HepG2 (cell line): Measurements from ENCODE around the gene MFN2. TPM values are rescaled to one million over a fixed set of nuclear protein-coding genes. Genes with fewer than 3 reads are reported as not detected.

Source experiments
- HMGA1 ChIP-seq: sonication (generic); formaldehyde crosslinking; conservative IDR thresholded peaks from 2 replicates; pipeline ENCODE4 v1.4.0; 2020; ENCODE audit warnings: missing genetic modification reagents
- ONECUT2 ChIP-seq: sonication (generic); formaldehyde crosslinking; IDR thresholded peaks from 2 replicates; pipeline ENCODE4 v1.4.0; 2020; ENCODE audit warnings: missing genetic modification reagents
- POLR2AphosphoS5 ChIP-seq: IDR thresholded peaks from 2 replicates; pipeline ENCODE4 v1.6.1; 2012; ENCODE audit warnings: low read depth, low read length
- TBX3 ChIP-seq: fragments of 450-650 bp; IDR thresholded peaks from 2 replicates; pipeline ENCODE4 v1.6.1; 2017; ENCODE audit warnings: antibody characterized with exemption, mild to moderate bottlenecking, inconsistent platforms, borderline replicate concordance
- TSC22D2 ChIP-seq: sonication (generic); formaldehyde crosslinking; IDR thresholded peaks from 2 replicates; pipeline ENCODE4 v1.5.1; 2020; ENCODE audit warnings: missing genetic modification reagents, mild to moderate bottlenecking, borderline replicate concordance
- ZNF24 ChIP-seq: fragments of 450-650 bp; IDR thresholded peaks from 2 replicates; pipeline ENCODE4 v1.6.1; 2017; ENCODE audit warnings: antibody characterized with exemption, mild to moderate bottlenecking
- ZNF337 ChIP-seq: sonication (generic); formaldehyde crosslinking; IDR thresholded peaks from 2 replicates; pipeline ENCODE4 v1.5.1; 2020; ENCODE audit warnings: missing genetic modification reagents, low read depth, mild to moderate bottlenecking, borderline replicate concordance
- ZNF646 ChIP-seq: sonication (generic); formaldehyde crosslinking; IDR thresholded peaks from 2 replicates; pipeline ENCODE4 v1.9.0; 2021; ENCODE audit warnings: mild to moderate bottlenecking, missing genetic modification reagents
- ZNF710 ChIP-seq: sonication (generic); formaldehyde crosslinking; IDR thresholded peaks from 2 replicates; pipeline ENCODE4 v1.5.0; 2020; ENCODE audit warnings: mild to moderate bottlenecking, missing genetic modification reagents, borderline replicate concordance
- polyA plus RNA-seq, 8 experiments: library from polyadenylated mRNA; depleted of rRNA in 3 of 8; stranded (reverse) in 7 of 8; unstranded in 1 of 8; fragments of >200 nt; fragmentation: Illumina TruSeq in 4 of 8; extraction: Trizol in 4 of 8; gene quantifications; 2 replicates each; pipeline versions ENCODE4 v1.2.1 to v1.2.3, GENCODE V29; 2011 to 2016; ENCODE audit warnings: low read depth in 4 of 8, missing spikeins in 1 of 8, mixed read lengths in 1 of 8; ENCODE audit not compliant: insufficient read depth in 1 of 8
- total RNA-seq, 5 experiments: library from RNA; depleted of rRNA; stranded (reverse); fragments of >200 nt; fragmentation: Illumina TruSeq; extraction: Trizol; gene quantifications; 2 replicates each; pipeline ENCODE4 v1.2.3, GENCODE V29; 2016; ENCODE audit warnings: low read depth in 1 of 5
- TF ChIP-seq, protein P1 (sequence below): fragments of 450-650 bp; IDR thresholded peaks from 2 replicates; pipeline ENCODE4 v1.6.1; 2017; ENCODE audit warnings: mild to moderate bottlenecking
- TF ChIP-seq, protein P2 (sequence below): sonication (generic); formaldehyde crosslinking; IDR thresholded peaks from 2 replicates; pipeline ENCODE4 v1.9.0; 2021; ENCODE audit warnings: missing genetic modification reagents, mild to moderate bottlenecking, borderline replicate concordance
- TF ChIP-seq, protein P3 (sequence below): sonication (generic); formaldehyde crosslinking; IDR thresholded peaks from 2 replicates; pipeline ENCODE4 v1.5.0; 2020; ENCODE audit warnings: missing genetic modification reagents

MFN2 gene
- total and polyA plus RNA-seq, 2 of the 13 experiments (the other 11 are each of a cell fraction or from before 2014, with no cell fraction given) = 38.7 to 60.9 TPM

GRCh38 chr1:11934302-11935056 lies 45.8 kb upstream of the MFN2 start, which contains the start of gene PLOD1 (continued):
- TF ChIP-seq ZNF646 = no peak
- TF ChIP-seq, protein P1, sequence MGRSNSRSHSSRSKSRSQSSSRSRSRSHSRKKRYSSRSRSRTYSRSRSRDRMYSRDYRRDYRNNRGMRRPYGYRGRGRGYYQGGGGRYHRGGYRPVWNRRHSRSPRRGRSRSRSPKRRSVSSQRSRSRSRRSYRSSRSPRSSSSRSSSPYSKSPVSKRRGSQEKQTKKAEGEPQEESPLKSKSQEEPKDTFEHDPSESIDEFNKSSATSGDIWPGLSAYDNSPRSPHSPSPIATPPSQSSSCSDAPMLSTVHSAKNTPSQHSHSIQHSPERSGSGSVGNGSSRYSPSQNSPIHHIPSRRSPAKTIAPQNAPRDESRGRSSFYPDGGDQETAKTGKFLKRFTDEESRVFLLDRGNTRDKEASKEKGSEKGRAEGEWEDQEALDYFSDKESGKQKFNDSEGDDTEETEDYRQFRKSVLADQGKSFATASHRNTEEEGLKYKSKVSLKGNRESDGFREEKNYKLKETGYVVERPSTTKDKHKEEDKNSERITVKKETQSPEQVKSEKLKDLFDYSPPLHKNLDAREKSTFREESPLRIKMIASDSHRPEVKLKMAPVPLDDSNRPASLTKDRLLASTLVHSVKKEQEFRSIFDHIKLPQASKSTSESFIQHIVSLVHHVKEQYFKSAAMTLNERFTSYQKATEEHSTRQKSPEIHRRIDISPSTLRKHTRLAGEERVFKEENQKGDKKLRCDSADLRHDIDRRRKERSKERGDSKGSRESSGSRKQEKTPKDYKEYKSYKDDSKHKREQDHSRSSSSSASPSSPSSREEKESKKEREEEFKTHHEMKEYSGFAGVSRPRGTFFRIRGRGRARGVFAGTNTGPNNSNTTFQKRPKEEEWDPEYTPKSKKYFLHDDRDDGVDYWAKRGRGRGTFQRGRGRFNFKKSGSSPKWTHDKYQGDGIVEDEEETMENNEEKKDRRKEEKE = no peak
- TF ChIP-seq, protein P2, sequence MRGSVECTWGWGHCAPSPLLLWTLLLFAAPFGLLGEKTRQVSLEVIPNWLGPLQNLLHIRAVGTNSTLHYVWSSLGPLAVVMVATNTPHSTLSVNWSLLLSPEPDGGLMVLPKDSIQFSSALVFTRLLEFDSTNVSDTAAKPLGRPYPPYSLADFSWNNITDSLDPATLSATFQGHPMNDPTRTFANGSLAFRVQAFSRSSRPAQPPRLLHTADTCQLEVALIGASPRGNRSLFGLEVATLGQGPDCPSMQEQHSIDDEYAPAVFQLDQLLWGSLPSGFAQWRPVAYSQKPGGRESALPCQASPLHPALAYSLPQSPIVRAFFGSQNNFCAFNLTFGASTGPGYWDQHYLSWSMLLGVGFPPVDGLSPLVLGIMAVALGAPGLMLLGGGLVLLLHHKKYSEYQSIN (CRISPR knock-in tag) = no peak
- peak; percentile 85 for TF ChIP-seq POLR2AphosphoS5
- no peak for TF ChIP-seq HMGA1 (CRISPR knock-in tag)
- no peak for TF ChIP-seq ZNF24
- TF ChIP-seq TBX3 = no peak
- TF ChIP-seq, protein P3, sequence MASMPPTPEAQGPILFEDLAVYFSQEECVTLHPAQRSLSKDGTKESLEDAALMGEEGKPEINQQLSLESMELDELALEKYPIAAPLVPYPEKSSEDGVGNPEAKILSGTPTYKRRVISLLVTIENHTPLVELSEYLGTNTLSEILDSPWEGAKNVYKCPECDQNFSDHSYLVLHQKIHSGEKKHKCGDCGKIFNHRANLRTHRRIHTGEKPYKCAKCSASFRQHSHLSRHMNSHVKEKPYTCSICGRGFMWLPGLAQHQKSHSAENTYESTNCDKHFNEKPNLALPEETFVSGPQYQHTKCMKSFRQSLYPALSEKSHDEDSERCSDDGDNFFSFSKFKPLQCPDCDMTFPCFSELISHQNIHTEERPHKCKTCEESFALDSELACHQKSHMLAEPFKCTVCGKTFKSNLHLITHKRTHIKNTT = no peak
- TF ChIP-seq ZNF710 (CRISPR knock-in tag) = peak; percentile 23; the same call in 1 of the 2 replicates
- TF ChIP-seq ONECUT2 (CRISPR knock-in tag) = 0 out of 2 replicates have a peak, but pooled peaks have one; percentile 7
- TF ChIP-seq ZNF337 (CRISPR knock-in tag) = peak; percentile 83; the same call in 1 of the 2 replicates
- TF ChIP-seq TSC22D2 (CRISPR knock-in tag) = peak; percentile 78; the same call in 1 of the 2 replicates
